GM15510 (cell line): ENCODE results near the gene ELL2.

Source experiments
- POLR2A ChIP-seq: IDR thresholded peaks from 3 replicates; pipeline ENCODE4 v1.6.1; 2011; ENCODE audit warnings: borderline replicate concordance; ENCODE audit not compliant: insufficient read length; ENCODE audit errors: extremely low read depth

Gene ELL2

DNA sequence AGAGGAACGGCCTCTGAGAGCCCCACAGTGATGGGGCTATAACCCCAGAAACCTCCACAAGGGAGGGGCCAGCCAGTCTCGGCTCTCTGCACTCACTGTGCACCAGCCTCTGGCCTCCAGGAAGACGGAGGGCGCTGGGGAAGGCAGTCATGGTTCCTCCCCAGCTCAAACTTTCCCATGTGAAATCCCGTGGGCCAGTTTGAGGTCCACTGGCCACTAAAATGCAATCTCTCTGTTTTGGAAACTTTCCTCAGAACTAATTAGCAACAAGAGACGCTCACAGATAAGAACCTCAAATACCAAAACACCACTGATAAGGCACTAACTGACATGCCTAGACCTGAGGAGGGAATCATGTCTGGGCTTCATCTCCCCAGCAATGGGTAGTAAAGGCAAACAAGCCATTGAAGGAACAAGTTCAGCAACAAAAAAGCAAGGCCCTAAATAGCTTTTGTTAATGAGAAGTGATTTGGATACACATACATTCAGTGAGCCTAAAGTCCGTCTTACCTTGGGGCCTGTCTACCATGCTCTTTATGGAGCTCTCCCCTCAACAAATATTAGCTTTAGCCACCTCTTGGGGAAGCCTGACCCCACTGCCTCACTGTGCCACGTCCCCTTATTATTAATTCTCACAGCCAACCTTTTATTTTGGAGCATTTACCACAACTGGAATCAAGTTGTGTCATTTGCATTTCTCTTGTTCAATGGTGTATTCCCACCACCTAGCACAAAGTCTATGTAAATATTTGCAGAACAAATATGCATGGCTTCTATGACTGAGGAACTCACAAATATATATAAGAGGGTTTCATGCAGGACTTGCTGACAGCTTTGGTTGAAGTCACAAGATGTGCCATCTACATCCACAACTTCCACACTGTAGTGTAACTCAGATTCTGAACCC lies 83.0 kb downstream of the ELL2 start:
- no peak for TF ChIP-seq POLR2A

DNA sequence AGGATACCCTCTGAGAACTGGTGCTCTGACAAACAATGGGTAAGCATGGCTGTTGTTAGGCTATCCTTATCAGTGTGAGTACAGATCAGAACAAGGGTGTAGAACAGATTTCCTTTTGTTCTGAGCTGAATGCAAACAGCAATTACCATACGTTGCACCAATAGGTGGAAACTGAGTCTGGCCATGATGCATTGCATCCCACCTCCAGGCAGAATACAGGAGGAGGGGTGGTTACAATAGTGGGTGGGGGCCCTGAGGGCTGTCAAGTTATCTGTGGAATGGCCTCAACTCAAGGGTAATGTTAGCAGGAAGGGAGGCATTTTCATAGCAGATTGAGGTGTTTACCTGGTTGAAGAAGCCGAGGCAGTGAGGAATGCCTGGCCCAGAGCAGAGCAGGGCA lies 84.9 kb downstream of the ELL2 start:
- no peak for TF ChIP-seq POLR2A

DNA sequence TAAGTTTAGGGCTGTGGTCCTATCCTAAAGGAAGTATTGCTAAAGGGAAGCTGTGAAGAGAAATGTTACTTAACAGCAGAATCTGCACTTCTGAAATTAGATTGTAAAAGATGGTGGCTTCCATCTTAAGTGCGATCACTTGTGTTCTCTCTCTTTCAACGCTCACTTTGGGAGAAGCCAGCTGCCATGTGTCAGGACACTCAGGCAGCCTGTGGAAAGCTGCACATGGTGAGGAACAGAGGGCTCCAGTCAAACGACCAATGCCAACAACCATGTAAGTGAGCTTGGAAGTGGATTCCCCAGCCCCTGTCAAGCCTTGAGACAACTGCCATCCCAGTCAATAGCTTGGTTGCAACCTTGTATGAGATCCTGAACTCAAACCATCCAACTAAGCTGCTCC lies 87.4 kb downstream of the ELL2 start:
- no peak for TF ChIP-seq POLR2A

DNA sequence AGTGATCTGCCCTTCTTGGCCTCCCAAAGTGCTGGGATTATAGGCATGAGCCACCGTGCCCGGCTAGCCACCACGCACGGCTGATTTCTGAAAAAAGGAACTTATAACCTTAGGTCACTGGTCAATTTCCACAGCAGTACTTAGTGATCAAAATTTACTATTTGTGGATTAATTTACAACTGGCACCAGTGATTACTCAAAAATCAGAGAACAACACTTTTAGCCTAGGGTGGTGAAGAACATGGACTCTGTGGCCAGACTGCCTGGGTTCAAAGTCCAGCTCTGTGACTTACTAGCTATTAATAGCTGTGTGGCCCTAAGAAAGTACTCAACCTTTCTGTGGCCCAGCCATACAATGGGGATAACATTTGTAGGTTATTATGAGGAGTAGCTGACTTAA lies 88.3 kb downstream of the ELL2 start:
- TF ChIP-seq POLR2A = no peak

DNA sequence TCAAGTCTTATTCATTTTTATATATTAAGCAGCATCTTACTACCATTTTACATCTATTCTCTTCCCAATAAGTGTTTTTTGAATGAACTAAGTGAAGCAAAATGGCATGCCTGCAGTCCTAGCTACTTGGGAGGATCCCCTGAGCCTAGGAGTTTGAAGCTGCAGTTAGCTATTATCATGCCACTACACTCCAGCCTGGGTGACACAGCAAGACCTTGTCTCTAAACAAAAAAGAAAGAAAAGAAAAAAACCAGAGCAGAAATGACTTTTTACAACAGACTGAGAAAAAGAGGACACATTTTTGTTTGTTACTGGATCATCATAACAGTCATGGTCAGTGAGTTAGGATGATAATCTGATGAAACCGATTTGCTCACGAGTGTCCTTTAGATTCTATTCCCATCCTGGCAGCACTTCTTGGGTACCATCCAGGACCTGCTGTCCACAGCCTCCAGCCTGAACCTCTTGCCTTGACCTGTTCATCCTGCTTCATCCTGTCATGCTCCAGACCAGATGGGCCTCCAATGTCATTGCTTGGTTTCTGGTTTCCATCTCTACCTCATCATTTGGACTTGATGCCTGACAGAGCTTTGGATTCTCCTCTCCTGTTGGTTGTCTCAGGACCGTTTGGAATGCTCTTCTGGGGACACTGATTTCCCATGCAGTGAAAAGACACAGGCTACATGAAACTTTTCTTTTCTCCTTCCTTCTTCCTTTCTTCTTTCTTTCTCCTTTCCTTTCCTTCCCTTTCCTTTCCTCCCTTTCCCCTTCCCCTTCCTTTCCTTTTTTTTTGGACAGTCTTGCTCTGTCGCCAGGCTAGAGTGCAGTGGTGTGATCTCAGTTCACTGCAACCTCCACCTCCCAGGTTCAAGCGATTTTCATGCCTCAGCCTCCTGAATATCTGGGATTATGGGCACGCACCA lies 89.0 kb downstream of the ELL2 start:
- TF ChIP-seq POLR2A = no peak

DNA sequence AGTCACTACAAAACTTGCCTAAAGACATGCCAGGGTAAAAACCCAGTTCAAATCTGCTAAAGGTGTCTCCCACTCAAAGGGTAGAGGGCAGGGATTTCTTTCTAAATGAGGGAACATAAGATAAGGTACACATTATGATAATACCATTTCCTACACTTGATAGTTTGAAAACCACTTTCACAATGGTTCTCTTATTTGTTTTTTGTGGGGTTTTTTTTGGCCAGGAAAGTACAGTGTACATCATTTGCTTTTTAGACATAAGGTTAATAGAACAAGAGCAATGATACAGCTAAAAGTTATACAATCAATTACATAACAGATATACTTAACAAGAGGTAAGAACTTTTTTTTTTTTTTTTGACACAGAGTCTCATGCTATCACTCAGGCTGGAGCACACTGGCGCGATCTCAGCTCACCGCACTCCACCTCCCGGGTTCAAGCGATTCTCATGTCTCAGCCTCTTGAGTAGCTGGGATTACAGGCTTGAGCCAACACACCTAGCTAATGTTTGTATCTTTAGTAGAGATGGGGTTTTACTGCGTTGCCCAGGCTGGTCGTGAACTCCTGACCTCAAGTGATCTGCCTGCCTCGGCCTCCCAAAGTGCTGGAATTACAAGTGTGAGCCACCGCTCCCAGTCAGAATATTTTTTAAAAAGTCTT lies 90.4 kb downstream of the ELL2 start:
- no peak for TF ChIP-seq POLR2A

DNA sequence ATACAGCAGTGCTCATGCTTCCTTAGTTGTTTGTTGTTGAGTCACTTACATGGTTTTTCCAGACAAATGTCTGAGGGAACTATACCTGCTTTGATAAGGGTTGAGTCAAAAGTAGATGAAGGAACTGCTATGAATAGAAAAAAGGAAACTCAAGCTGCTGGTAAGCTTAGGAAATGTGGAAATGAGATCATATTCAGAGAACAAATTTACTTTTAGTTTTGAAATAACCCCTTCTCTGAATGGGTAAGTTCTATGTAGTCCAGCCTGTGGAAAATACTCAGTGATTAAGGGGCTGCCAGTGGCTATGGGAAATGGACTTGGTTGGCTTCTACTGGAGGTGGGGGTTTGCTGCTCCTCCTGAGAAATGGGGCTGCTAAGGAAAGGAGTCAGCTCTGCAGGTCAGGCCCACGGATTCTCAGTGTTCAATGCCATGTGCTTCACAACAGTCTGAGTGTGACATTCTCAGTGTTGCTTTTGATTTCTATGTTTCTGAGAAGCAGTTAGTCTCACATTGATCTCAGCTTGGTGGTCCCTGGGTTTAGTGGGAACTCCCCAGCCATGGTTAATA lies 91.5 kb downstream of the ELL2 start:
- no peak for TF ChIP-seq POLR2A

DNA sequence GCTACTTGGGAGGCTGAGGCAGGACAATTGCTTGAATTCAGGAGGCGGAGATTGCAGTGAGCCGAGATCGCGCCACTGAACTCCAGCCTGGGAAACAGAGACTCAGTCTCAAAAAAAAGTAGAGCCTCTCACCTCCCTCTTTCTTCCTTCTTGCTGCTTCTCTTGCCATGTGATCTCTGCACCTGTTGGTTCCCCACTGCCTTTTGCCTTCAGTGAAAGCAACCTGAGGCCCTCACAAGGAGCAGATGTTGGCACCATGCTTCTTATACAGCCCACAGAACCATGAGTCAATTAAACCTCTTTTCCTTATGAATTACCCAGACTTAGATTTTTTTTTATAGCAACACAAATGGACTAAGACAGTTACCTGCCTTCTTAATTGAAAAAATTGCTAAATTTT lies 93.5 kb downstream of the ELL2 start:
- no peak for TF ChIP-seq POLR2A

DNA sequence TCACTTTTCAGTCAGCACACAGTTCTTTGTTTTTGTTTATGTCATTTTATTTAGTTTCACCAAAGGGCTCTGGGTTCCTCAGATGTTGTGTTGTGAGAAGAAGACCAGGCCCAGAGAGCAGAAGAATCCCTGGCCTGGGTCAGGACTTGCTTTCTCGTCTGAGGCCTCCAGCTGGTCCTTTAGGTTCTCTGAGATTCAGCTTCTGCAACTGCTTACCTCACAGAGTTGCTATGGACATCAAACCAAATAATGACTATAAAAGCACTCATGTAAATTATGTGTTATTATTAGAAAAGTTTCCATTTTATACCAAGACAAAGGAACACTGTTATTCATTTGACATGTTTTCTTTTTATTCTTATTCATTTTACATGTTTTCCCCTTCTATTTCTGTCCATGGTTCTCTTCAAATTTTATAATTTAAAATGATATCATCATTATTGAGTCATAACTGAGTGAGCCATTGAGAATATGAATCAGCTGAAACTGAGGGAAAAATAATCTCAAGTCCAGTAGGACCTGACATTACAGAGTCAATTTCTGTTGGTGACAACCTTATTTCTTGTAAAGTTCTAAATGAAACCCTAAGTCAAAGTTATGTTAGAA lies 95.1 kb downstream of the ELL2 start:
- no peak for TF ChIP-seq POLR2A

DNA sequence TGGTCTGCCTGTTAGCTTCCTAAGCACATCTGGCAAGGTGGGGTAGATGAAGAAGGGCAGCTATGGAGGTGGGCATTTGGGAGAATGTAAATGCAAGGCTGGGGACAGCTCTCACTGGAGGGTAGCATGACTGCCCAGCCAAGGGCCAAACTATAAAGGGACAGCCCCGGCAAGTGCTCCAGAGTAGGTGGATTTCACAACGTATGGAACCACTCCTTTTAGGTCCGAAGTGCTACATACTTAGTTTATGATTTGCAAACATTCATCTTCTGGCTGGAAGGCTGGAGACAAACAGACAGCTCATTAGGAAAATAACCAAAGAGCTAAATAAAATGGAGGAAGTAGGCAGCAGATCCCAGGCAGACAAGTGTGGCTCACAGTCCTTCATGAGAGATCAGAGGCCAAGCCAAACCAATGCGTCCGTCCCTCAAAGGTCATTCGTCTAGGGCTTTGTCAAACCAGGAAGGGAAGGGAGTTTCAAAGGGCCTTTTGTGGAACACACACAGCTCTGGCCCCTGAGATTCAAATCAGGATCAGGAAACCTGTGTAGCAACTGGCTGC lies 96.6 kb downstream of the ELL2 start:
- no peak for TF ChIP-seq POLR2A

DNA sequence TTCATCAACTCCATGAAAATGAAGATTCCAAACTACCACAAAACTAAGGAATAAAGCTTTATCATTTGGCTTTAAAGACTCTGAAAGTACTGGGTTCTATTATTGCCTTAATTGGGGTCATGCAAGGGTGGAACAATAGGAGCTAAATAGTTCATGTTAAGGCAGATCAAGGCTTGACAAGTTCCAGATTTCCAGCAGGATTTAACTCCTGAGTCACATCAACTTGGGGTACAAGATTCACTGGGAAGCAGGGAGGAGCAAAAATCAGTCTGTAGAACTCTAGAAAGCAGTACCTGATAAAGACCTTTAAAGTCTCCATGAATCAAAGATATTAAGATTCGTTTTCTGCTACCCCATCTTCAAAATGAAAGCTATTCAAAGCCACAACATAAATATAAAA lies 97.2 kb downstream of the ELL2 start:
- no peak for TF ChIP-seq POLR2A

DNA sequence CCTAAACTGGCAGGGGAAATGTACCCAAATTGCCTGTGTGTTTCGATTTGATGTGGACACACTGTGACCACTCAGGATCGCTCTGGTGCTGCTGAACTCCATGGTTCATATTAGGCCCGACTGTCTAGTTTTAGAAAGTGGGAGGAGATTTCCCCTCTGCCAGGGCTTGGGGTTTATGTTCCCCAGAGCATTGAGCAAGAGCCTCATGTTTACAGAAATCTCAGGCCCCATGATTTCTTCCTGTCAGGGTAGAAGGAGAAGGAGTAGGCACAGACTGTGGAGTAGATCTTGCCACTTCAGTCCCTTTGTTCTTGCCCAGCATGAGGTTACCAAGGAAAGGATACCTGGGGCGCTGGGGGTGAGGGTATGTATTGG lies 98.3 kb downstream of the ELL2 start:
- no peak for TF ChIP-seq POLR2A

DNA sequence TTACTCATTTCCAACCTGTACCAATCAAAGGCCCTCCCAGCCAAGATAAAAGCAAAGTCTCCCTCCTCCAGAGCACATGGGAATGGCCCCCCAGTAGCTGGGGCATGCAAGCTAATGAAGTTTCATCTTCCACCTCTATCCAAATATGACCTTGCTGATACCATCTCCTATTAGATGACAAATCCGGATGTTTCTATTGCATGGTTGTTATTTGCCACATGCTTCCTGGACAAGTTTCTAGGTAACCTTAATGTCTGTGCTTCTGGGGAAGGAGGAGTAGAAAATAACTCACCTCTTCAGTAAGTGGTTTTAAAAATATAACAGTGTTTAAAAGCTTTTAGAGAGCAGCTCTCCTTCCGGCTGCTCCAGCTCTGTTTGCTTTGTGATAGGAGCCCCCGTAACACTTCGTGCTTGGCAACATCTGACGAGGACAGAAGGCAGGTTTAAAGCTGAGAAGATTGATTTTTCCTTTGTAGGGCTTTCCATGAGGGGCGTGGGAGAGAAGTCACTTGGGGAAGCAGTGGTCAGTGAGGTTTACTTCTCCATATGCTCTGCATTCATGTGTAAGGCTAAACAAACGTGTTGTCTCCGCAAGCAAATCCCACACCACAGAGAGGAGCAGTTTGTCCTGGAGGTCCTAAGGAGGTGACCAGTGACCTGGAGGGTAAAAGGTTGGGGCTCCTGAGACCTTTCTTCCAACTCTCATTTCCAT lies 98.8 kb downstream of the ELL2 start:
- TF ChIP-seq POLR2A = no peak
